KMS-11 (cell line): ENCODE data around the gene BCL2L11.

Experiments
- H2AFZ ChIP-seq: fragments of 200-600 bp; sonication (generic); 2 replicates; pipeline ENCODE4 v1.6.1; 2016; ENCODE audit warnings: antibody characterized with exemption, mixed run types, low read depth
- H3K27ac ChIP-seq: fragments of 200-600 bp; sonication (generic); 2 replicates; pipeline ENCODE4 v1.6.1; 2016; ENCODE audit warnings: mild to moderate bottlenecking, mixed run types
- H3K27me3 ChIP-seq: fragments of 200-600 bp; sonication (generic); 2 replicates; pipeline ENCODE4 v1.6.1; 2017; ENCODE audit warnings: mild to moderate bottlenecking, low read depth, mixed run types, moderate library complexity; ENCODE audit not compliant: insufficient read depth
- H3K36me3 ChIP-seq: fragments of 200-600 bp; sonication (generic); 2 replicates; pipeline ENCODE4 v1.6.1; 2017; ENCODE audit warnings: mild to moderate bottlenecking, mixed run types; ENCODE audit not compliant: insufficient read depth
- H3K4me1 ChIP-seq: fragments of 200-600 bp; sonication (generic); 2 replicates; pipeline ENCODE4 v1.6.1; 2016; ENCODE audit warnings: mild to moderate bottlenecking, low read depth, mixed run types; ENCODE audit not compliant: poor library complexity, severe bottlenecking
- H3K4me2 ChIP-seq: fragments of 200-600 bp; sonication (generic); 2 replicates; pipeline ENCODE4 v1.7.0; 2016; ENCODE audit warnings: mild to moderate bottlenecking, mixed run types
- H3K4me3 ChIP-seq: fragments of 200-600 bp; sonication (generic); IDR thresholded peaks from 2 replicates; pipeline ENCODE4 v1.6.1; 2017; ENCODE audit warnings: low read depth, low read length, mixed read lengths; ENCODE audit not compliant: insufficient read depth
- H3K79me2 ChIP-seq: fragments of 200-600 bp; sonication (generic); 2 replicates; pipeline ENCODE4 v1.6.1; 2016; ENCODE audit warnings: low read depth, mixed run types; ENCODE audit not compliant: insufficient read depth
- H3K9ac ChIP-seq: fragments of 200-600 bp; sonication (generic); 2 replicates; pipeline ENCODE4 v1.6.1; 2016; ENCODE audit warnings: mild to moderate bottlenecking, mixed run types
- H4K20me1 ChIP-seq: fragments of 200-600 bp; sonication (generic); 2 replicates; pipeline ENCODE4 v1.6.1; 2016; ENCODE audit warnings: mild to moderate bottlenecking, mixed run types; ENCODE audit not compliant: insufficient read depth
- TF ChIP-seq, protein P1 (sequence below): fragments of 200-600 bp; sonication (generic); conservative IDR thresholded peaks from 2 replicates; pipeline ENCODE4 v1.6.1; 2017; ENCODE audit warnings: low read depth, mild to moderate bottlenecking, antibody characterized with exemption, low read length, moderate library complexity, mixed read lengths

Gene BCL2L11

DNA sequence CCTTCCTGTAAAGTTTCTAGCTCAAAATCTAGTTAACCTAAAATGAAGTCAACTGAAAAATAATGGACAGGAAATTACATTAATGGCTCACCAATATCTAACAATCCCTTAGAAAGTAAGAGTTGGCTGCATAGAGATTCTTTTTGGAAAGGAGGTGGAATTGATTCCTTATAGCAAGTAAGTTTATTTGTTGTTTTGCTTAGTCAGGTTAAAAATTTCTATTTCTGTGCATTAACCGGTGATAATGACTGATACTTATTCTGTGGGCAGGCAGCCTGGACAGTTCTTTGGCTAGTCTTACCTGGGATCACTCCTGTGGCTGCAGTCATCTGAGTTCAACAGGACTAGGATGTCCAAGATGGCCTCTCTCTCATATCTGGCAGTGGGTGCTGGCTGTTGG lies 6.9 kb upstream of the BCL2L11 start:
- no peak overlapping the region for H3K9ac ChIP-seq
- no peaks in the 10 kb centered on the region for H4K20me1 ChIP-seq
- H3K27me3 ChIP-seq, result no peaks in the 10 kb centered on the region
- TF ChIP-seq, protein P1, sequence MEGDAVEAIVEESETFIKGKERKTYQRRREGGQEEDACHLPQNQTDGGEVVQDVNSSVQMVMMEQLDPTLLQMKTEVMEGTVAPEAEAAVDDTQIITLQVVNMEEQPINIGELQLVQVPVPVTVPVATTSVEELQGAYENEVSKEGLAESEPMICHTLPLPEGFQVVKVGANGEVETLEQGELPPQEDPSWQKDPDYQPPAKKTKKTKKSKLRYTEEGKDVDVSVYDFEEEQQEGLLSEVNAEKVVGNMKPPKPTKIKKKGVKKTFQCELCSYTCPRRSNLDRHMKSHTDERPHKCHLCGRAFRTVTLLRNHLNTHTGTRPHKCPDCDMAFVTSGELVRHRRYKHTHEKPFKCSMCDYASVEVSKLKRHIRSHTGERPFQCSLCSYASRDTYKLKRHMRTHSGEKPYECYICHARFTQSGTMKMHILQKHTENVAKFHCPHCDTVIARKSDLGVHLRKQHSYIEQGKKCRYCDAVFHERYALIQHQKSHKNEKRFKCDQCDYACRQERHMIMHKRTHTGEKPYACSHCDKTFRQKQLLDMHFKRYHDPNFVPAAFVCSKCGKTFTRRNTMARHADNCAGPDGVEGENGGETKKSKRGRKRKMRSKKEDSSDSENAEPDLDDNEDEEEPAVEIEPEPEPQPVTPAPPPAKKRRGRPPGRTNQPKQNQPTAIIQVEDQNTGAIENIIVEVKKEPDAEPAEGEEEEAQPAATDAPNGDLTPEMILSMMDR, result no peak
- peaks cover 11% of the 10 kb centered on the region for H3K4me1 ChIP-seq
- H3K4me2 ChIP-seq, result no peak overlapping the region
- no peak overlapping the region for H3K27ac ChIP-seq
- H2AFZ ChIP-seq, result no peak overlapping the region
- no peaks in the 10 kb centered on the region for H3K79me2 ChIP-seq
- no peak overlapping the region for H3K4me3 ChIP-seq
- no peaks in the 10 kb centered on the region for H3K36me3 ChIP-seq

DNA sequence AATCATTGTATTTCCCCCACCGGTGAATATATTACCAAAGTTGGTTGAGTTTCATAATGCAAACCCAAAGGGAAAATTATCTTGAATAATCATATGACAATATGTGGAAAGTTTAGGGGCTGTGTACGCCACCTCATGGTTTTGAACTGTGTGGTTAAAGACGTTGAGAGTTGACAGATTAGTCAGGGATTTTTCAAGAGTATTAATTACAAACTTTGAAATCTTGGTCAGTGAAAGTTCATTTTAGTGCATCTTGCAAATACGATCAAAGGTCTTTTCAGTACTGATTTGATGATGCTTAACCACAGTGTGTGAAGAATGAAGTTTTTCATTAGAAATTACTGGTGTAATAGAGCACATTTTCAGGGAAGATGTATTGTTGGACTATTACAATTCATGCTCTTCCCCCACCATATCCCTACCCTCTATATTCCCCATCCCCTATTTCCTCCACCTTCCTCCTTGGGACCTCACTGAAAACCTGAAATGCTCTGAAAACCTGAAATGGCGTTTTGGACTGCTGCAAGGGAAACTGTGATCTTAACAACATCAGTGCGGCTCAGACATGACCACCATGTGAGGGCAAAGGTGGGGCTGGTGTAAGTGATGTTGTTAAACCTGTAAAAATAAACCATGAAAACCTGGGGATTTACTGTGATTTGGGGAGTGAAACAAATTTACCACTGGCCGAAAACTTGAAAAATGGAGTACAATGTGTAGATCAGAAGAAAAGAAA lies 4.5 kb upstream of the BCL2L11 start:
- Histone ChIP-seq H3K27ac (no peak overlapping the region), H3K4me1 (peaks cover 11% of the 10 kb centered on the region), H3K4me3 (no peak overlapping the region), H3K36me3 (no peaks in the 10 kb centered on the region), H4K20me1 (no peaks in the 10 kb centered on the region), H3K79me2 (0 out of 2 replicates have a peak, but pooled peaks cover 1% of the 10 kb centered on the region), H3K9ac (no peak overlapping the region), H3K4me2 (no peak overlapping the region), H2AFZ (no peak overlapping the region), H3K27me3 (no peaks in the 10 kb centered on the region)
- TF ChIP-seq, protein P1, result no peak

DNA sequence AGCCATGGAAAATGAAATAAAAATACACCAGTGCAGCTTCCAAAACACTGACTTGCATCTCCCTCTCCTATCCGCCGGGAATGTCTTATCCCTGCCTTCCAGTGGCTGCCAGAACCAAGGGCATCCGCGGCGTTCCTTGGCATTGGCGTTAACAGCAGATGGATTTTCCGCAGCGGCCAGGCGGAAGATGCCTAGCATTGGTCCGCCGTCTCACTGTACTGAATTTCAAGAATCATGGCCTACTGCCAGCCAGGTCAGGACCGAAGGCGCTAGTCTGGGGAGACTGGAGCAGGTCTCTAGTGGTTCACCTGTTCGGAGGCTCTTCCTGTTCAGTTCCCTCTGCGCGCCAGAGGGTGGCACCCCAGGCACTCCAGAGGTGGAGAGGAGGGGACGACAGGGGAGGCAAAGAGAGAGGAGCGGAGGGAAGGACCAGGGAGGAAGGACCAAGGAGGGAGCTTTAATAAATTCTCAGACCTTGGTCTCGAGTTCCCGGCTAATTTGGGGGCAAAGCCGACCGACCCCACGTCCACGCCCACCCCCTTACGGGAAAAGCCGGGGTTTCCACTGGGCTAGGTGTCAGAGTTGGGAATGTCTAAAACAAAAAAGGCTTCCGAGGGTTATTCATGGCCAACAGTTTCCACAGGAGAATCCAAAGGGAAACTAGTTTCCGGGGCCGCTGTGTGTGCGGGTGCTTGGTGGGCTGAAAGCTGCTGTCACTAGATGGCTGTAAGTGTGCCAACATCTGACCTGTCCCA lies 3.7 kb upstream of the BCL2L11 start:
- Histone ChIP-seq H3K4me2 (no peak overlapping the region), H4K20me1 (no peaks in the 10 kb centered on the region), H3K27me3 (no peaks in the 10 kb centered on the region), H3K4me1 (peaks cover 11% of the 10 kb centered on the region), H3K4me3 (no peak overlapping the region), H3K9ac (no peak overlapping the region), H3K36me3 (no peaks in the 10 kb centered on the region), H2AFZ (no peak overlapping the region), H3K79me2 (peaks cover 10% of the 10 kb centered on the region; the same call in 1 of the 2 replicates), H3K27ac (no peak overlapping the region)
- TF ChIP-seq, protein P1, result no peak

DNA sequence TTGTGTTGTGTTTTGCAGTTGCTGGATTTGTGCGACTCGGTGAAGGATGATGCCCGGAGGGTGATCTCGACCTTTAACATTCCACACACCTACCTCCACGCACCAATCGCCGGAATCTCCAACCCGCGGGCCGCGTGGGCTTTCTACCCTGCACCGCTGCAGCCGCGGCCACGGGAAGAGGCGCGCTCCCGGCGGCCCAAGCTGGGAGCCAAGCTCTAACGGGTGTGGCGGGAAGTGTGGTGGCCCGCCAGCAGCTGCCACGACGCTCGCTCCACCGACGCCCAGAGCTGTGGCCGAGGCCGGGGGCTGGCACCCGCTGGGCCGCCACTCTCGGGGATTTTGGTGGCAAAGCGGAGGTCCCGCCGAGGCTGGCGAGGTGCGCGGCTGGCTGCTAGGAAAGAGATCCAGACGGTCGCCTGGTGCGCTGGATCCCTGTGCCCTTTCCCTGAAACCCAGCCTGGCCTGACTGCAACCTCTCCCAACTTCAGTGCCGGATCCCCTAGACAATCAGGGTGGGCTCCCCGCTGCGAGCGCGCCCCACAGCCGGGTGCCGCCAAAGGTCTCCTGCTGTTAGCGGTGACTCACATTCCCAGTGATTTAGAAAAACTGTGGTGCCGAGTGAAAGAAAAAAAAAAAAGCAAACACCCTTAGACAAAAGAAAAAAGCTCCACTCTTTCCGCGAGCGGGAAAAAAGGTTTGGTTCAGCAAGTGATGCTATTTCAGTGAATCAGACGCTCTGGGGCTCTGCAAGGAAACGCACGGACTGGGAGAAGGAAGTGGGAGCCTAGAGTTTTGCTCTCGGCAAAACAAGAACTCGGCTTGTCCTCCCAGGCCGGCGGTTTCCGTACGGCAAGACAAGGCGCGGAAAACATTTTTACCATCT lies 2.9 kb upstream of the BCL2L11 start:
- Histone ChIP-seq H3K4me3 (no peak overlapping the region), H3K9ac (no peak overlapping the region), H3K27me3 (no peaks in the 10 kb centered on the region), H4K20me1 (no peaks in the 10 kb centered on the region), H3K4me2 (no peak overlapping the region), H2AFZ (no peak overlapping the region), H3K79me2 (peaks cover 12% of the 10 kb centered on the region; the same call in 1 of the 2 replicates), H3K36me3 (no peaks in the 10 kb centered on the region), H3K27ac (no peak overlapping the region), H3K4me1 (peaks cover 11% of the 10 kb centered on the region)
- TF ChIP-seq, protein P1, result no peak
